Amygdala (tissue), 56 donors: Measurements from ENCODE around the gene CPS1.

ENCODE experiments used
- DNase-seq, 56 donors: peaks; one replicate each; lab custom pipeline; 2025; lab: John Stamatoyannopoulos, UW

Gene CPS1

DNA sequence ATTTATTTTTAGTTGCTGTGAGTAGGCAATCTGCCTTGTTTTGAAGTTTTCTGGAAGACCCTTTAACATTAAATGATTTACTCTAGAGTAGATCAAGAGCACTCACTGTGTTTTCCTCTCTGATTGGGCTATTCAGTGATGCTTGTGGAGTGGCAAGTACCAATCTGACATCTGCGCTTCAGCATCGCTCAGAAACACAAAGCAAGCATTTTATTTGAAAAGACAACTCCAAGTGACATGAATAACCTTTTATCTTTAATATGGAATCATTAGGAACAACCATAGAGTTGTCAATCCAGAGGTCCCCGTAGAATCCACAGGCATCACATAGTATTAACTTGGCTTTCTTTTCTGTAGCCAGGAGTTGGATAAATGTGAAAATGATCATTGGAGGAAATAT, 114.7 kb downstream of the CPS1 start:
- peak in 7 of 56 donors; percentile 0 to 11 (median 1) for DNase-seq

DNA sequence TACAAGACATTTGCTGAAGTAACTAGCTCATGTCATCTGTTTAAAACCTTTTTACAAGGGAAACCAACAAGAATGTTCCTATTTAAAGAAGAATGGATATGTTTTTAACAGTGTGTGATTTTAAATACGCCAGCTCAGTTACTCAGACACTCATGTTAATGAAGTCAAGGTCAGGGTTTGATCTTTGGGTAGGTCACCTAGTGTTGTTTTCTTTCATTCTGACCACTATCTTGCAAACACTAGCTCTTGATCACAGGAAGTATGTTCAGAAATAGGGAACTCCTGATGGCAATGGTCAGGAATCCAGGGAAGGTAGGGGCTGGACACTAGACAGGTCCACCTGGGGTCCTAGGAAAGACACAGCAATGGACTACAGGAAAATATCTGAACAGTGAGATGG, 116.7 kb downstream of the CPS1 start:
- no peak for DNase-seq

GRCh38 chr2:210676067-210676466, 119.7 kb downstream of the CPS1 start:
- DNase-seq = no peak

DNA sequence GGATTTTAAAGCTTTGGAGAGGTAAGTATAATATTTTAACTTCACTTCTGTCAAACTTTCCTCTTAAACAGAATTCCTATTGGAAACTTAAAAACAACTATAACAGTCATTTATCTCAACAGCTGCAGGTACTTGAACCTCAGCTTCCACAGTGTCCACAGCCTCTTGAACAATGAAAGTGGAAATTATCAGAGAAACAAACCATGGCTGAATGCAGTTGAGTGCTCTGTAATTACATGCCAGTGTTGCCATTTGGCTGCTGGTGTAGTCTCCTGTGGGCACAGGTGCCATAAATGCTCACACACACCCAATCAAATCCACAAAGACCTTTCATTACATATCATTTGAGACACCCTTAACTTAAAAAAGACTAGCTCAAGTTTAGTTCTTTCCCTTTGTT, 125.1 kb downstream of the CPS1 start:
- no peak for DNase-seq

DNA sequence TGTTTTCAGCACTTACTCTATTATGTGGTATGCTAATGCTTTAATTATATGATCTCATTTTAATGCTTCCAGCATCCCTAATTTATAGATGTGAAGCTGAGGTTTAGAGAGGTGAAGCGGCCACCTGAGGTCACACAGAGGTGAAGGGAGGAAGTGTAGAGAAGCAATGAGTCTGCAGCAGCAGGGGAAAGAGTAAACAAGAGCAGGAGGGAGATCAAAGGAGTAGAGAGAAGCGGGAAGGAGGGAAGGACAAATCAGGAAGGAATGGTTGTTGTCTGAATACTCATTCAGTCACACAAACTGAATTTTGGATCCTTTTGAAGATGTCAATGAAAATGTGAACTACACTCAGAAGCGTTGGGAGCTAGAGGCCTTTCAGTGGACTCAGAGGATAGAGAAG, 130.0 kb downstream of the CPS1 start:
- no peak for DNase-seq

DNA sequence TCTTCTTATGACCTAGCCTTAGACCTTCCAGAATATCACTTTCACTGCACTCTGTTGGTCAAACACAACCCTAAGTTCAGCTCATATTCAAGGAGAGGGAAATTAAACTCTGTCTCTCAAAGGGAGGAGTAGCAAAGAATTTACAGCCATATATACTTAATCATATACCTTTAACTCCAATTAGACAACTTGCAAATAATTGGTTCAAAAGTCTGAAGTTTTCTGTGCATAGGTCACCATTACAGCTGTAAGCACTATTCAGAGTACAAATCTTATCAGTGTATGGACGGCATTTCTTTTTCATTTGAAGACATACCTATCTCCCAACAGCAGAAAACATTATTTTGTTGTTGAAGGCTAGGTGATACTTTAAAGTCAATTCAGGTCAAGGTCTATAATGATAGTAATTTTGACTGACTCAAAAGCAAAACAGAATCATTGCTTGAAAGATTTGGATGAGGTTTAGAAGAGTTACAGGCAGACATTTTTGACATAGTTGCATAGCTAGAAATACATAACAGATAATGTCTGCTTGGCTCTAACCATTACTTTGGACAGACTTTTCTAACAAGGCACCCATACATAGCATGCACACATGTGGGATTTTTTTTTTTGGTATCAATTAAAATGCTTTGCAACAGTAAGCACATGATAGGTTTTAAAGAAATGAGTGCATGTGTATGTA, 131.5 kb downstream of the CPS1 start:
- DNase-seq = no peak

- DNase-seq = no peak
Observed at GRCh38 chr2:210707900-210708299, 151.5 kb downstream of the CPS1 start.

DNA sequence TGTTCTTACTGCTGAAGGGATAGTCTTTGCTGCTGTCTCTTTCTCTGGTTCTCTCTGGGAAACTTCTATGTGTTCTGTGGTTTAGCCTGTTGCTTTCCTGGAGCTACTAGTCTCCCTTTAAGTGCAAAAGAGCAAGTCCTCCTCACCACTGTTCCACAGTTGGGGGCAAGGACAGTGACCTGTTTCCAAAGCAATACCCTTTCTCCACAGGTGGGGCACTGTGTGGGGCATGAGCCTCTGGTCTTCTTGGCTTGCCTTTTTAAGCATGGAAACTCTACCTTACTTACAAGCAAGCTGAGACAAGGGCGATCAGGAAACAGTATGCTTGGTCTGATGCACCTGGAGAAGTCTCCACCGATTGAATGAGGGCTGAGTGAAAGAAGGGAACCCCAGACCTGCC, 156.7 kb downstream of the CPS1 start:
- no peak for DNase-seq

DNA sequence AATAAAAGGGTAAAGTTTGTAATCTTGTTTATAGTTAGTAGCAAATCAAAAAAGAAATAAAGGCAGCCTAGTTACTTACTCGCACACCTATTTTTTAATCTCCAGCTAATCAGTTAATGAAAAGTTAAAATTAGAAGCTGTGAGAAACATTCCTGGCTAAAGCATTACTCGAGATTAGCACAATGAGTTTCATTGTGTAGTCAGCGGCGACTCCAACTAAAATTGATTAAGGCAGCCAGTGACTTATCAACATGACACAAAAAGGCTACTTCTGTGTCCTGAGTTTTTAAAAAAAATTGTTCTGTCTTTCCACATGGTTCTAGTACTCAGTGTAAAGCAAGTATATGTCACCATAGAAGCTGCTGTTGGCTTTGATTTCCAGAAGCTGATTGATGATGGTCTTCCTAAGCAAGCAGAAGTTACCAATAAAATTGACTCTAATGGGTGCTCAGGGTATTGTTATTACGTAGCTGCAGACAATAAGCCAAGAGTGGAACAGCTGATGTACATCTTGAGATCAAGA, 159.2 kb downstream of the CPS1 start:
- DNase-seq = no peak

DNA sequence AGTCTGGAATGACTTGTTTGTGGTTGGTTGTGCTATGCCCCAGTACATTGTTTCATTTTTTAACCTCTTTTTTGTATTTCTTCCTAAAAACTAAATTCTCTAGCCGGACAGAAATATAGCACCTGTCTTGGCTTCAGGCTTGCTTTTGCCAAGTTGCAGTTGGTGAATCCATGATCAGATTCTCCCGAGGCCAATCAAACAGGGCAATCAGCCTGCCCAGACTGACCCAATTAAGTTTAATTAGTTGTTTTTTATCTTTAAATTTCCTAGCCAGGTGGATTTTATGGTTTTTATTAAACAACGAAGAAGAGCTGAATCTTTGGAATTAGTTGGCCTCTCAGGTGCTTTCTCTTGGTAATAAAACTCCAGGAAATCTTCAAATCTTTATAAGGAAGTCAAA, 162.1 kb downstream of the CPS1 start:
- no peak for DNase-seq

GRCh38 chr2:210722092-210722491, 165.7 kb downstream of the CPS1 start:
- no peak for DNase-seq

DNA sequence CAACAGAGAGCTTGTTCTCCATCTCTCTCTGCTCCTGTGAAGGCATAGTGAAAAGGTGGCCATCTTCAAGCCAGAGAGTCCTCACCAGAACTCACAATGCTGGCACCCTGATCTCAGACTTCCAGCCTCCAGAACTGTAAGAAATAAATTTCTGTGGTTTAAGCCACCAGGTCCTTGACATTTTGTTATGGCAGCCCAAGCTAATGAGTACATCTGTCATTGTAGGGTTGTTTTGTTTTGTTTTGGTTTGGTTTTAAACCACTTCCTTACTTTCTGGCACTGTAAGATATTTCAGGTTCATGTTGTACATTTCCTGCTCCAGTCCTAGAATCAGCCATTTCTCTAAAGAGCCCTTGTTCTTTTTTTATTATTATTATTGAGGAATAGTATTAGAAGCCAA, 171.2 kb downstream of the CPS1 start:
- DNase-seq = no peak
